ENCODE measurements around the gene REXO5.

REXO5 gene

DNA sequence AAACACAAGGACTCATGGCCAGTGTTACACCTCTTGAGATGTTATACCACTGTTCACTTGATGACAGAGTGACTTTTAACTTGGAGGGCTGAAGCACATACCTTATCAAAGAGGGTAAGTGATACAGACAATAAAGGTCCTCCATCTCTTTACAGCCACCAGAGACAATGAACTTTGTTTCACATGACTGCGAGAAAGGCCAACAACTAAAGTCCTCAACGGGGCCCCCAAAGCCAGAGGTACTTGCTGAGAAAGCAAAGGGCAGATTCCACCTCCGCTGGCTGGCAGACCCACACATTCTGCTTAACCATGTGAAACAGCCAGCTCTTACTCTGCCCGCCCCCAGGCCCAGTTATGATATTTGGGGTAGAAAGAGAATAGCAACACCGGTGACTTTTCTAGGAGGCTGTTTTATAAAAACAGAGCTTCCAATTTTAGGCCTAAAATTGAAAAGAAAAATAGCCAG is 72.4 kb downstream of the REXO5 start:
- H3K36me3 ChIP-seq (ENCODE audit: control insufficient read depth in 1 of 2, insufficient read depth in 2 of 2, low read length in 2 of 2) = no peaks in the 10 kb centered on the region
- no peaks in the 10 kb centered on the region for H3K27me3 ChIP-seq (ENCODE audit: low read depth, low read length)
- H3K4me1 ChIP-seq (ENCODE audit: control insufficient read depth in 1 of 2, insufficient read depth in 2 of 2, low read length in 2 of 2) = peaks cover 4 to 36% of the 10 kb centered on the region in 2 donors
- no peak overlapping the region for H3K4me3 ChIP-seq (ENCODE audit: low read depth in 1 of 2, low read length in 2 of 2)
- H3K27ac ChIP-seq (ENCODE audit: low read length) = no peak overlapping the region
- H3K9me3 ChIP-seq (ENCODE audit: control insufficient read depth in 1 of 2, low read length in 2 of 2) = no peaks in the 10 kb centered on the region

DNA sequence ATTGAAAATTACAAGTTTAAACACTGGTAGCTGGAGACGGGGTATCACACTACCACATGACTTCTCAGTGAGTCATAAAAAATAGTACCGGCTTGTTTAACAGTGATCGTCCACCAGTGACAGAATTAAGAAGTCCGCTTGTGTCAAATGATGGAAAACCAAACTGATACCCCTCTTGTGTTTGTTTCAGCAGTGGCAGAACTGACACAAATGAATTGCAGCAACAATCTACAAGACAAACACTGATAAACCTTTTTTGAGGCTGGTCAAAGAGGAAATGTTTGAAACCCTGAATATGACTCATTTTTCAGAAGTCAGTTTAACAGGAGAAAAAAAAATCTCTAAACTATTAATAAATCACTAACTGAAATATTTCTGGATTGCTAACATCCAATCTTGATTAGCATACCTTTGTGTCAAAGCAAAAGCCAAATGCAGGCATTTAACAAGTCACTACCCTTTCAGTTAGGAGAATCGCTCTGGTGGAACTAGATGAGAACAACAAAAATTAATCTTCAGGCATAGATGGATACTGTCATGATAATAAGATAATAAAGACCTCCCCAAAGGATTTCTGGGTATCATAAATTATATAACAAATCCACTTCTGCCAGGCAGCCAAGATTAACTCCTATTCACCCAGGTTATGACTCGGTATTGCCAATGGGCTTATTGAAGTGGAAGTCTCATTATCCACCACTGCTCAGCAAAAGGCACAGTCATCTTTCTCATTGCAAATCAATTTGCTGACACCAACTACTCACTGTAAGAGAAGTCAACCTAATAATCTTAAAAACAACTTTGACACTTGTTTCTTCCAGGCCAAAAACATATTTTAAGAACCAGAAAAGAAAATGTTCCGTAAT is 73.1 kb downstream of the REXO5 start:
- H3K4me3 ChIP-seq (ENCODE audit: low read depth in 1 of 2, low read length in 2 of 2) = no peak overlapping the region
- H3K27ac ChIP-seq (ENCODE audit: low read length) = peak overlapping the region; percentile 25
- no peaks in the 10 kb centered on the region for H3K36me3 ChIP-seq (ENCODE audit: control insufficient read depth in 1 of 2, insufficient read depth in 2 of 2, low read length in 2 of 2)
- H3K4me1 ChIP-seq (ENCODE audit: control insufficient read depth in 1 of 2, insufficient read depth in 2 of 2, low read length in 2 of 2) = peaks cover 4 to 43% of the 10 kb centered on the region in 2 donors
- H3K9me3 ChIP-seq (ENCODE audit: control insufficient read depth in 1 of 2, low read length in 2 of 2) = no peaks in the 10 kb centered on the region
- H3K27me3 ChIP-seq (ENCODE audit: low read depth, low read length) = no peaks in the 10 kb centered on the region

DNA sequence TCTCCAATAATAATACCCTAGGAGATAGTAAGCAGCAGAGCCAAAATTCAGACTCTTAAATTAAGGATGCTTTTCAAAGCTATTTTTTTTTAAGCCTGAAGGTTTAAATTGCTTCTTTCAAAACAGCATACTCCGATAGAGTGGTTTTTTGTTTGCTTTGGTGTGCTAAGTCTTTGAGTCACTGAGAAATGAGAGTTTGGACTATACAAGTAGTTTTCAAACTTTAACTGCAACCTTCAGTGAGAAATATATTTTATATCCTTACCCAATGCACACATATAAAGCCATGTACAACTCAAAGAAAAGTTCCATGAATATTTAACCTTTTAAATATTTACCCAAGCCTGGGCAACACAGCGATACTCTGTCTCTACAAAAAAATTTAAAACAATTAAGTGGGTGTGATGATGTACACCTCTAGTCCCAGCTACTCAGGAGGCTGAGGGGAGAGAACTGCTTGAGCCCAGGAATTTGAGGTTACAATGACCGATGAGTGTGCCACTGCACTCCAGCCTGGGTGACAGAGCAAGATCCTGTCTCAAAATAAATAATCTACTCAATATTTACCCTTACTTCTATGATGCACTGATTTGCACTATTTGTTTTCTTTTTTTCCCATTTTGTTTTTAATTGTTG is 74.7 kb downstream of the REXO5 start:
- Histone ChIP-seq H3K4me3 (ENCODE audit: low read depth in 1 of 2, low read length in 2 of 2) (no peak overlapping the region), H3K4me1 (ENCODE audit: control insufficient read depth in 1 of 2, insufficient read depth in 2 of 2, low read length in 2 of 2) (peaks cover 4 to 36% of the 10 kb centered on the region in 2 donors)

DNA sequence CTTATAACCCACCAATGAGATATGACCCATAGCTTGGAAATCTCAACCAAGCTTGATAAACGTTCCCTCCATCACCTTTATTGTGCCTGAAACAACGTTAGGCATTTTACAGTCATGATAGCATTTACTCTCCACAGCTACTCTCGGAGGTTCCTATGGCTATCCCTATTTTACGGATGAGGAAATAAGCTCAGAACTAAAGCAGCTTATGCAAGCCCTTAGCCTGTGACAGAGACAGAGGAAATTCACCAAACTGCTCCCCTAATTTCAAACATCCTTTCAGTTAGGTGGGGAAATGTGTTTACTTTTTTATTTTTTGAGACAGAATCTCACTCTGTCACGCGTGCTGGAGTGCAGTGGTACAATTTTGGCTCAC is 75.2 kb downstream of the REXO5 start:
- no peak overlapping the region for H3K27ac ChIP-seq (ENCODE audit: low read length)
- no peaks in the 10 kb centered on the region for H3K27me3 ChIP-seq (ENCODE audit: low read depth, low read length)
- H3K4me3 ChIP-seq (ENCODE audit: low read depth in 1 of 2, low read length in 2 of 2) = no peak overlapping the region
- H3K4me1 ChIP-seq (ENCODE audit: control insufficient read depth in 1 of 2, insufficient read depth in 2 of 2, low read length in 2 of 2) = peaks cover 4 to 36% of the 10 kb centered on the region in 2 donors
- H3K36me3 ChIP-seq (ENCODE audit: control insufficient read depth in 1 of 2, insufficient read depth in 2 of 2, low read length in 2 of 2) = no peaks in the 10 kb centered on the region
- H3K9me3 ChIP-seq (ENCODE audit: control insufficient read depth in 1 of 2, low read length in 2 of 2) = no peaks in the 10 kb centered on the region

More for the DNA sequence above, 74.7 kb downstream of the REXO5 start:
- Histone ChIP-seq H3K9me3 (ENCODE audit: control insufficient read depth in 1 of 2, low read length in 2 of 2) (no peaks in the 10 kb centered on the region), H3K36me3 (ENCODE audit: control insufficient read depth in 1 of 2, insufficient read depth in 2 of 2, low read length in 2 of 2) (no peaks in the 10 kb centered on the region), H3K27ac (ENCODE audit: low read length) (no peak overlapping the region), H3K27me3 (ENCODE audit: low read depth, low read length) (no peaks in the 10 kb centered on the region)

DNA sequence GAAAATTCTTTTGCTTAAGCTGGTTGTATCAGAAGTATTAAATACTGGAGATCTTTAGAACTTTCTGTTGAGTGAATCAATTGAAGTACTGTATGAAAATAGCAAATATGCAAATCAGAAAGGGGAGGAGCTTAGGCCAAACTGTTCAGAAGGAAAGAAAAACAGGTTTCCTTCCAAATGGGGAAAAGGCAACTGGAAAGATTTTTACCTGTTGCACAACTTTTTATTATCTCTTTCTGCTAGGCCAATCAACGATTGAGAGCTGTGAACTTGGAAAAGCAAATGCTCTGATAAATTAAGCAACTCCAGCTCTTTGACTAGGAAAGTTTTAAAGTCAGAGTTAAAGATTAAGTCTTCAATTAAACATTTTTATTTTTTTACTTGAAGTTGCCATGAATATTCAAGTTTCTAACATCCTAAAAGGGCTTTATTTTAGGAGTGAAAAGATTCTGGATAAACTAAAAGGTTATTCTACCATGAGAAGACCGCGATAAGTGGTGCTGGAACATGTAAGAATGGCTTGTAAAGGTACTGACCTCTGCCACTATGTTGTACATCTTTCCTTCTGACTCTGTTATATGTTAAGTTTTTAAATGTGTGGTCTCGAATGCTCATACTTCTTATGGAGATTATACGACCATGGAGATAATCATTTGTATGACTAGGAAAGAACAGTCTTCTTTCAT is 77.4 kb downstream of the REXO5 start:
- Histone ChIP-seq H3K27me3 (ENCODE audit: low read depth, low read length) (no peaks in the 10 kb centered on the region), H3K27ac (ENCODE audit: low read length) (no peak overlapping the region), H3K4me3 (ENCODE audit: low read depth in 1 of 2, low read length in 2 of 2) (no peak overlapping the region), H3K36me3 (ENCODE audit: control insufficient read depth in 1 of 2, insufficient read depth in 2 of 2, low read length in 2 of 2) (no peaks in the 10 kb centered on the region), H3K9me3 (ENCODE audit: control insufficient read depth in 1 of 2, low read length in 2 of 2) (no peaks in the 10 kb centered on the region), H3K4me1 (ENCODE audit: control insufficient read depth in 1 of 2, insufficient read depth in 2 of 2, low read length in 2 of 2) (peaks cover 4 to 35% of the 10 kb centered on the region in 2 donors)

DNA sequence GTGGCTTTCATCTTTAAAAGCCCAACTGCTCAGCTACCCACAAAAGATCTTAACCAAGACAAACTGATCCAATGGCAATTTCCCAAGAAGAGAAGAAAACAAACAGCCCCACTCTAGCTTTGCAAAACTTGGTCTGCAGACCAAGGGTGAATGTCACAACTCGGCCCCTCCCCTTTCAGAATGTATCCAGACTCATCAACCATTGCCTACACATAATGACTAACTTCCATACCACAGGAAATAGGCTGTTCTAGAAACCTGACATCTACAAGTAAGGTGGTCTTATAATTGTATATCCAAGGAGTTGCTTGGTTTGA is 77.9 kb downstream of the REXO5 start:
- Histone ChIP-seq H3K9me3 (ENCODE audit: control insufficient read depth in 1 of 2, low read length in 2 of 2) (no peaks in the 10 kb centered on the region), H3K4me3 (ENCODE audit: low read depth in 1 of 2, low read length in 2 of 2) (no peak overlapping the region), H3K4me1 (ENCODE audit: control insufficient read depth in 1 of 2, insufficient read depth in 2 of 2, low read length in 2 of 2) (peaks cover 3 to 30% of the 10 kb centered on the region in 2 donors), H3K27ac (ENCODE audit: low read length) (no peak overlapping the region), H3K36me3 (ENCODE audit: control insufficient read depth in 1 of 2, insufficient read depth in 2 of 2, low read length in 2 of 2) (no peaks in the 10 kb centered on the region), H3K27me3 (ENCODE audit: low read depth, low read length) (no peaks in the 10 kb centered on the region)

DNA sequence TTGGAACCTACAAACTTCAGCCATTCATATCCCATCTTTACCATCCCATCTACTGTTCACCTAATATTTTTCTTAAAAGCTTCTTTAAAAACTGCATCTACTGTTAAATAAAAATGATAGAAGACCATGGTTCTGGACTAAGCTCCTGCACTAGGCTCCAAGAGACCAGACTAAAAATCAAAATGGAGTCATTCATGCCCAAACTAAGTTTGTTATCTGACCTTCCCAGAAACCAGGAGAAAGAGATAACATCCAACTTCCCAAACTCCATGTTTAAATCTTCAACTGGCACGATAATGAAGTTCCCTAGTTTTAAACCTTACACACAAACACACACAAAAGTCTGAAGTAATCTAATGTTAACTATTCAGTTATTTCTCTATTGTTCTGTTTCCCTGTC is 80.0 kb downstream of the REXO5 start:
- no peaks in the 10 kb centered on the region for H3K9me3 ChIP-seq (ENCODE audit: control insufficient read depth in 1 of 2, low read length in 2 of 2)
- H3K27ac ChIP-seq (ENCODE audit: low read length) = no peak overlapping the region
- H3K4me3 ChIP-seq (ENCODE audit: low read depth in 1 of 2, low read length in 2 of 2) = no peak overlapping the region
- H3K36me3 ChIP-seq (ENCODE audit: control insufficient read depth in 1 of 2, insufficient read depth in 2 of 2, low read length in 2 of 2) = no peaks in the 10 kb centered on the region
- peaks cover 0 to 14% of the 10 kb centered on the region in 2 donors for H3K4me1 ChIP-seq (ENCODE audit: control insufficient read depth in 1 of 2, insufficient read depth in 2 of 2, low read length in 2 of 2)
- no peaks in the 10 kb centered on the region for H3K27me3 ChIP-seq (ENCODE audit: low read depth, low read length)

DNA sequence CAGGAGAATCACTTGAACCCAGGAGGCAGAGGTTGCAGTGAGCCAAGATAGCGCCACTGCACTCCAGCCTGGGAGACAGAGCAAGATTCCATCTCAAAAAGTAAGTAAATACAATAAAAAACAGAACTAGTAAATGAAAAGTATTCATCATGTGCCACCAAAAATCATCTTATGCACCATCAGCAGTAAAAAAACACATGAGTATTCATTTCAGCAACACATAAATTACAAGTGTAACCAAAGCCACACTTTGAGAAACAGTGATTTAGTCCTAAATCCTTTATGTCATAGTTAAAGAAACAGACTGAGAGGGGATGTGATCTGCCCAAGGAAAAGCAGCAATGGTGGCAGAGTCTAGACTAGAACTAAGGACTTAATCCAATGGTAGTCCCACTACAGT is 80.9 kb downstream of the REXO5 start:
- H3K4me3 ChIP-seq (ENCODE audit: low read depth in 1 of 2, low read length in 2 of 2) = no peak overlapping the region
- H3K4me1 ChIP-seq (ENCODE audit: control insufficient read depth in 1 of 2, insufficient read depth in 2 of 2, low read length in 2 of 2) = peaks cover 0 to 10% of the 10 kb centered on the region in 2 donors
- H3K27ac ChIP-seq (ENCODE audit: low read length) = no peak overlapping the region
- H3K27me3 ChIP-seq (ENCODE audit: low read depth, low read length) = no peaks in the 10 kb centered on the region
- no peaks in the 10 kb centered on the region for H3K9me3 ChIP-seq (ENCODE audit: control insufficient read depth in 1 of 2, low read length in 2 of 2)
- peaks cover 0 to 2% of the 10 kb centered on the region in 2 donors for H3K36me3 ChIP-seq (ENCODE audit: control insufficient read depth in 1 of 2, insufficient read depth in 2 of 2, low read length in 2 of 2)

DNA sequence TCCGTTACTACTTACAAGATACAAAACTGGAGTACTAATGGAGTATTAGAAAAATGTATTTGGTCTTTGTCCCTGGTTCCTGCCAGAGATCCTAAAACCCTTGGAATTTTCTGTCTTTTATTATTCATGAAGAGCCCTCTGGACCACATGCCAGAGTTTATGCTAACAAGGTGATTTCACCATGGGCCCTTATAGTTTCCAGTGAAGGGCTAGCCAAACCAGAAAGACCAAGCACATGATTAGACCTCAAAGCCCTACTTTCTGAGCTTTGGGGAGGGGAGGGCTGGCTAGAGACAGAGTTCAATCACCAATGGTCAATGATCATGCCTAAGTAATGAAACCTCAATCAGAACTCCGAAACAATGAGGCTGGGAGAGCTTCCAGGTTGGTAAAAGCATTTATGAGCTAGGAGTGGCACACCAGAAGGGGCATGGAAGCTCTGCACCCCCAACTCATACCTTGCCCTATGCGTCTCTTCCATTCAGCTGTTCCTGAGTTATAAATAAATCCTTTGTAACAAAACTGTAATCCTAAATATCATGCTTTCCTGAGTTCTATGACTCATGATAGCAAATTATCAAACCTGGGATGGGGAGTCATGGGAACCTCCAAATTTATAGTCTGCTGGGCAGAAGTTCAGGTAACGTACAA is 83.4 kb downstream of the REXO5 start:
- no peaks in the 10 kb centered on the region for H3K4me1 ChIP-seq (ENCODE audit: control insufficient read depth in 1 of 2, insufficient read depth in 2 of 2, low read length in 2 of 2)
- no peaks in the 10 kb centered on the region for H3K9me3 ChIP-seq (ENCODE audit: control insufficient read depth in 1 of 2, low read length in 2 of 2)

DNA sequence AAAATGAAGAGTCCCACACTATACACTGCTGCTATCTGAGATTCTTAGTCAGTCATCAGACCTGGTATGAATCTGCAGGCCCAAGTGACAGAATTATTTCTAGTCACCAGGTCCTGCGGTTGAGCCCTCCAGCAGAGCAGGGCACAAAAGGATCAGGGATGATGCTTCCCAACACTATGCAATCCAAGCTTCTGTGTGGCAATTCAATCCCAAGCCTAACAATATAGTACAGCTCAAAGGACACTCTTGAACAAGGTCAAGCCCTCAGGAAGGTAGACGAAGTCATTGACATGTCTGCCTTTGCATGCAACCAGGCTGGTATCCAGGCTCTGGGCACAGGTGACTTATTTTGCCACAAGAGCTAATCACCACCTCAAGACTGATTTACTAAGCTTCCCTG is 88.1 kb downstream of the REXO5 start:
- H3K27ac ChIP-seq (ENCODE audit: low read length) = no peak overlapping the region
- peaks cover 4 to 19% of the 10 kb centered on the region in 2 donors for H3K36me3 ChIP-seq (ENCODE audit: control insufficient read depth in 1 of 2, insufficient read depth in 2 of 2, low read length in 2 of 2)

More for the DNA sequence above, 83.4 kb downstream of the REXO5 start:
- no peak overlapping the region for H3K4me3 ChIP-seq (ENCODE audit: low read depth in 1 of 2, low read length in 2 of 2)
- peaks cover 4 to 13% of the 10 kb centered on the region in 2 donors for H3K36me3 ChIP-seq (ENCODE audit: control insufficient read depth in 1 of 2, insufficient read depth in 2 of 2, low read length in 2 of 2)
- no peaks in the 10 kb centered on the region for H3K27me3 ChIP-seq (ENCODE audit: low read depth, low read length)
- no peak overlapping the region for H3K27ac ChIP-seq (ENCODE audit: low read length)

More for the DNA sequence above, 88.1 kb downstream of the REXO5 start:
- Histone ChIP-seq H3K27me3 (ENCODE audit: low read depth, low read length) (no peaks in the 10 kb centered on the region), H3K9me3 (ENCODE audit: control insufficient read depth in 1 of 2, low read length in 2 of 2) (no peaks in the 10 kb centered on the region), H3K4me3 (ENCODE audit: low read depth in 1 of 2, low read length in 2 of 2) (no peak overlapping the region), H3K4me1 (ENCODE audit: control insufficient read depth in 1 of 2, insufficient read depth in 2 of 2, low read length in 2 of 2) (peaks cover 11 to 12% of the 10 kb centered on the region in 2 donors)

Measured in muscle layer of duodenum (tissue), 2 donors.